Activated T-helper 17 cell treated with anti-CD3 and anti-CD28 coated beads, Interleukin-2, amount 50 U/mL, for 72 hours (primary cell): ENCODE measurements around the gene PSME2. TPM values are rescaled to one million over a fixed set of nuclear protein-coding genes. Genes with fewer than 3 reads are reported as not detected.

Source experiments
- ATAC-seq: fragments of 150-1000 bp; cut with Tn5 transposase; replicated peaks from 2 replicates; pipeline ENCODE4 v1.10.0; 2021; ENCODE audit warnings: mild to moderate bottlenecking, moderate library complexity
- H3K27ac Mint-ChIP-seq: one replicate; pipeline ENCODE4 v1.8.0; 2022; ENCODE audit warnings: mixed read lengths
- H3K27me3 Mint-ChIP-seq: one replicate; pipeline ENCODE4 v1.8.0; 2022; ENCODE audit warnings: mixed read lengths
- H3K36me3 Mint-ChIP-seq: one replicate; pipeline ENCODE4 v1.8.0; 2022; ENCODE audit warnings: low read depth, mild to moderate bottlenecking, mixed read lengths
- H3K4me1 Mint-ChIP-seq: one replicate; pipeline ENCODE4 v1.8.0; 2022; ENCODE audit warnings: mixed read lengths
- H3K4me3 Mint-ChIP-seq: one replicate; pipeline ENCODE4 v1.8.0; 2022; ENCODE audit warnings: mild to moderate bottlenecking, mixed read lengths
- H3K9me3 Mint-ChIP-seq: one replicate; pipeline ENCODE4 v1.8.0; 2022; ENCODE audit warnings: mixed read lengths
- total RNA-seq, 2 donors: library from RNA; stranded (reverse); gene quantifications; one replicate each; pipeline ENCODE4 v1.2.3, GENCODE V29; 2022

The PSME2 gene
- total RNA-seq, 2 donors from 2014 or later: 339 to 489 TPM

- H3K27ac Mint-ChIP-seq: no peak overlapping the region
- H3K4me1 Mint-ChIP-seq: peaks cover 18% of the 10 kb centered on the region
- H3K4me3 Mint-ChIP-seq: no peak overlapping the region
- ATAC-seq: no peak
- H3K9me3 Mint-ChIP-seq: no peaks in the 10 kb centered on the region
- peaks cover 78% of the 10 kb centered on the region for H3K36me3 Mint-ChIP-seq
- no peaks in the 10 kb centered on the region for H3K27me3 Mint-ChIP-seq
These were observed 4.2 kb upstream of the PSME2 start for GRCh38 chr14:24150567-24150966.

GRCh38 chr14:24150061-24150460, 3.7 kb upstream of the PSME2 start:
- no peak for ATAC-seq
- Mint-ChIP-seq H3K36me3 (peaks cover 78% of the 10 kb centered on the region), H3K27me3 (no peaks in the 10 kb centered on the region), H3K4me1 (peaks cover 23% of the 10 kb centered on the region), H3K9me3 (no peaks in the 10 kb centered on the region), H3K4me3 (no peak overlapping the region), H3K27ac (no peak overlapping the region)

DNA sequence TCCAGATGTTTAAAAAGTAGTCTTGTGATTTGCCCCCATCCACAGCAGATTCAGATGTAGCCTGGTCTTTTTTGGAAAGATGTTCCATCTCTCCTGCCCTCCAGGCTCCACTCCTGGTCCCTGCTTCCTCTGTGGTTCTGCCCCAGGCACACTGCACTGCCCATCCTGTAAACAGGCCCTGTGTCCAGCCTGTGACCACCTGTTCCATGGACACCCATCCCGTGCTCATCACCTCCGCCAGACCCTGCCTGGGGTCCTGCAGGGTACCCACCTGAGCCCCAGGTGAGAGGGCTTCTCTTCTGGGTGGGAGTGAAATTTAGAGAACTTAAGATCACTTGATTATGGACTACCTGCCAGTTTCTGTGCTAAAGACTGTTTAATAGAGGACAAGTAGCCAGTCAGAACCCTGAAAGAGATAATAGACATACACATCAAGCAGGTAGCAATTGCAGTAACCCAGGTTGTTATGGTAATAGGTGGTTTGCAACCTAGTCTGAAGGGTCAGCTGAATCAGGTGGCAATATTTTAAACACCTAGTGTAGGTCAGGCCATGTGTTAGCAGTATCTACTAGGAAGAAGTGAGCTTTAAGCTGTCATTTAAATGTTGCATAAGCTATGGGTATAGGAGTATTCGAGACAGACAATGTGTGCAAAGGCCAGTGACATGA, 3.0 kb upstream of the PSME2 start:
- H3K4me1 Mint-ChIP-seq: peaks cover 26% of the 10 kb centered on the region
- H3K27ac Mint-ChIP-seq: peak overlapping the region; percentile 85
- ATAC-seq: no peak
- peak overlapping the region; percentile 91 for H3K4me3 Mint-ChIP-seq
- no peaks in the 10 kb centered on the region for H3K9me3 Mint-ChIP-seq
- H3K36me3 Mint-ChIP-seq: peaks cover 78% of the 10 kb centered on the region
- no peaks in the 10 kb centered on the region for H3K27me3 Mint-ChIP-seq

- Mint-ChIP-seq H3K4me1 (peaks cover 38% of the 10 kb centered on the region), H3K4me3 (peak overlapping the region; percentile 91), H3K27me3 (no peaks in the 10 kb centered on the region), H3K27ac (peak overlapping the region; percentile 85), H3K36me3 (peaks cover 85% of the 10 kb centered on the region), H3K9me3 (no peaks in the 10 kb centered on the region)
- no peak for ATAC-seq
These were observed 1.5 kb upstream of the PSME2 start for GRCh38 chr14:24147761-24148428.

GRCh38 chr14:24146978-24147760, 759 bp upstream of the PSME2 start, which contains the start of gene RNF31:
TSS of gene RNF31 (plus strand) at chr14:24147498. CDS start at chr14:24147699, 201 bp downstream.
- H3K36me3 Mint-ChIP-seq: peaks cover 85% of the 10 kb centered on the region

GRCh38 chr14:24145690-24146452, 539 bp downstream of the PSME2 start:
- H3K27ac Mint-ChIP-seq: peak overlapping the region; percentile 85
- H3K27me3 Mint-ChIP-seq: no peaks in the 10 kb centered on the region
- peaks cover 85% of the 10 kb centered on the region for H3K36me3 Mint-ChIP-seq
- H3K9me3 Mint-ChIP-seq: no peaks in the 10 kb centered on the region
- ATAC-seq: no peak
- H3K4me1 Mint-ChIP-seq: peaks cover 46% of the 10 kb centered on the region
- peak overlapping the region; percentile 91 for H3K4me3 Mint-ChIP-seq

More at GRCh38 chr14:24146978-24147760, 759 bp upstream of the PSME2 start, which contains the start of gene RNF31:
- ATAC-seq: peak; percentile 91
- Mint-ChIP-seq H3K27me3 (no peaks in the 10 kb centered on the region), H3K4me1 (peaks cover 42% of the 10 kb centered on the region), H3K4me3 (peak within 1 kb of the TSS; percentile 91), H3K27ac (peak within 1 kb of the TSS; percentile 85), H3K9me3 (no peaks in the 10 kb centered on the region)

DNA sequence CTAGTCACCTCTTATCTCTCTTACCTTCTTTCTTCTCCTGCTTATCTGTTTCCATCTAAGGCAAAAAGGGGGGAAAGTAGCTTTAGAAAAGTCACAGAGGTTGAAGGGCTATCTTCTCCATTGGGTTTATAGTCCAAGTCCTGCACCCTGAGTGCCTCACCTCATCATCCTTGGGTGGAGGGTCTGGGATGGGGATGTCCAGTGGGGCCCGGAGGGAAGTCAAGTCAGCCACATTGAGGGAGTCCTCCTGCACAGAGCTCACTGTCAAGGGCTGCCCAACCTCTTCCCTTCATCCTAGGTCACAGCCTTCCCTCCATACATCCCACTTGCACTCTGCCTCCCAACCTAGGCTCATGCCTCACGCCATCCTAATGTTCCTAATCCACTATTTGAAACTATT, 1.2 kb downstream of the PSME2 start:
- peak overlapping the region; percentile 91 for H3K4me3 Mint-ChIP-seq
- ATAC-seq: no peak
- H3K9me3 Mint-ChIP-seq: no peaks in the 10 kb centered on the region
- H3K4me1 Mint-ChIP-seq: peaks cover 46% of the 10 kb centered on the region
- peaks cover 85% of the 10 kb centered on the region for H3K36me3 Mint-ChIP-seq
- H3K27ac Mint-ChIP-seq: peak overlapping the region; percentile 85
- no peaks in the 10 kb centered on the region for H3K27me3 Mint-ChIP-seq

- no peak for ATAC-seq
- no peaks in the 10 kb centered on the region for H3K27me3 Mint-ChIP-seq
- H3K36me3 Mint-ChIP-seq: peaks cover 85% of the 10 kb centered on the region
- H3K9me3 Mint-ChIP-seq: no peaks in the 10 kb centered on the region
- no peak overlapping the region for H3K27ac Mint-ChIP-seq
- H3K4me3 Mint-ChIP-seq: peak overlapping the region; percentile 91
- peaks cover 46% of the 10 kb centered on the region for H3K4me1 Mint-ChIP-seq
These were observed 2.0 kb downstream of the PSME2 start for GRCh38 chr14:24144451-24144850.

GRCh38 chr14:24143511-24143910, 2.9 kb downstream of the PSME2 start:
- H3K4me1 Mint-ChIP-seq: peaks cover 46% of the 10 kb centered on the region
- no peaks in the 10 kb centered on the region for H3K27me3 Mint-ChIP-seq
- no peaks in the 10 kb centered on the region for H3K9me3 Mint-ChIP-seq
- no peak for ATAC-seq
- H3K4me3 Mint-ChIP-seq: peak overlapping the region; percentile 86
- H3K36me3 Mint-ChIP-seq: peaks cover 85% of the 10 kb centered on the region
- H3K27ac Mint-ChIP-seq: no peak overlapping the region

GRCh38 chr14:24141097-24141880, 5.1 kb downstream of the PSME2 start, which contains the start of gene EMC9:
TSS of gene EMC9 (minus strand) at chr14:24141591. CDS start at chr14:24141304, 287 bp downstream.
- H3K9me3 Mint-ChIP-seq: no peaks in the 10 kb centered on the region
- H3K27ac Mint-ChIP-seq: peak within 1 kb of the TSS; percentile 90
- H3K4me3 Mint-ChIP-seq: peak within 1 kb of the TSS; percentile 86
- peak; percentile 90 for ATAC-seq
- no peaks in the 10 kb centered on the region for H3K27me3 Mint-ChIP-seq
- H3K4me1 Mint-ChIP-seq: peaks cover 55% of the 10 kb centered on the region
- peaks cover 99% of the 10 kb centered on the region for H3K36me3 Mint-ChIP-seq

DNA sequence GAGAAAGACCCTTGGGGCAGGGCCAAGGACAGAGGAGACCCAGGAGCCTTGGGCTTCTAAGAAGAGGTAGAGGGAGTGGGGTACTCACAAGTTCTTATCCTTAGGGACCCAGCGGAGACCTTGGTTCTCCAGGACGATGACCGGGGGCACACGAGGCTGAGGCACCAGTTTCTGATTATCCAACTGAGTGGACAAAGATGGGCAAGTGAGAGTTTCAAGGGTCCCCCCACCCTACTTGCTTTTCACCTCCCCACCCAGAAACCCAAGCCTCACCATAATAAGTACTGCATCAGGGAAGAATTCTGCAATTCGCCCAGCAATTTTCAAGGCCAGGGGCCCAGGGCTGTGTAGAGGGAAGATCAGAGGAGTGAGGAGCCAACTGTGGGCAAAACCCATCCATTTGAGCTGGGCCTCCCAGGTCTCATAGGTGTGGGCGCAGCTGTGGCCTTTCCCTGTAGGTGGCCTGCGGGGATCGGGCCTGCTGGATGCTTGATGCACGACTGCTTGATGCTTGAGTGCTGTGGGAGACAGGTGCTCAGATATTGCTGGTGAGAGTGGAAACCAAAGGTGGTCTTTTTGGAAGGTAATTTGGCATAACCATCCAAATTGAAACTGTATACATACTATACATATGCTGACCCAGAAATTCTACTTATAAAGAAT, 7.0 kb downstream of the PSME2 start:
- Mint-ChIP-seq H3K27ac (peak overlapping the region; percentile 82), H3K4me3 (peak overlapping the region; percentile 86), H3K9me3 (no peaks in the 10 kb centered on the region), H3K4me1 (peaks cover 51% of the 10 kb centered on the region), H3K27me3 (no peaks in the 10 kb centered on the region), H3K36me3 (peaks cover 80% of the 10 kb centered on the region)
- no peak for ATAC-seq

DNA sequence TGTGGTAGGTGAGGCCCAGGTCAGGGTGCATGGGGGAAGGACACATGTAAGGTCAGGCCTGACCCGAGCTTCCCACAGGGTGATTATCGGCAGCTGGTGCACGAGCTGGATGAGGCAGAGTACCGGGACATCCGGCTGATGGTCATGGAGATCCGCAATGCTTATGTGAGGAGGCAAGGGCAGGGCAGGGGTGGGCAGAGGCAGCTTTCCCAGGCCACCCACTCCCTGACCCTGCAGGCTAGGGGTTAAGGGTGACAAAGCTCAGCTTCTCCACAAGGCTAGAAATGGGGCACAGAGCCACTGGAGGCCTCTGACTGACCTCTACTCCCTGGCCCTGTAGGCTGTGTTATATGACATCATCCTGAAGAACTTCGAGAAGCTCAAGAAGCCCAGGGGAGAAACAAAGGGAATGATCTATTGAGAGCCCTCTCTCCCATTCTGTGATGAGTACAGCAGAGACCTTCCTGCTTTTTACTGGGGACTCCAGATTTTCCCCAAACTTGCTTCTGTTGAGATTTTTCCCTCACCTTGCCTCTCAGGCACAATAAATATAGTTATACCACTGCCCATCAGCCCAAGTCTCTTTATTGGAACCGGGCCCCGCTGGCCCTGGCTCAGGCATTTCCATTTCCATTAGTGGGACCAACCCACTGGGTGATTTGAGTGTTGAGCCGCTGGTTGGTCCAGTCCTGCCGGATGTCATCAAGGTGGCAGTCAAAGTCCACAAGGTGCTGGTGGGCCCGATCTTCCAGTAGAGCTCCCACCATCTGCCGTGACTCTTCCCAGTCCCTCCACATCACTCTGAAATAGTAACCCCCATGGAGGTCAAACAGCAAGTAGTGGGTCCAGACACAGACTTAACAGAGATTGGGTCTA, 7.8 kb downstream of the PSME2 start:
- H3K36me3 Mint-ChIP-seq: peaks cover 73% of the 10 kb centered on the region
- no peaks in the 10 kb centered on the region for H3K27me3 Mint-ChIP-seq
- peaks cover 45% of the 10 kb centered on the region for H3K4me1 Mint-ChIP-seq
- no peak for ATAC-seq
- no peaks in the 10 kb centered on the region for H3K9me3 Mint-ChIP-seq
- H3K4me3 Mint-ChIP-seq: peak overlapping the region; percentile 86
- H3K27ac Mint-ChIP-seq: peak overlapping the region; percentile 82
